SU-DHL-6 (cell line): ENCODE data around the gene EEFSEC.

ENCODE experiments used
- H2AFZ ChIP-seq: fragments of 200-600 bp; sonication (generic); 2 replicates; pipeline ENCODE4 v1.6.1; 2014; ENCODE audit warnings: low read depth, mild to moderate bottlenecking, moderate library complexity, mixed read lengths, antibody characterized with exemption, low read length; ENCODE audit not compliant: severe bottlenecking
- H3F3A ChIP-seq: fragments of 200-600 bp; shearing (Covaris generic); 2 replicates; pipeline ENCODE4 v1.6.0; 2016; ENCODE audit warnings: antibody characterized with exemption, mild to moderate bottlenecking; ENCODE audit not compliant: insufficient read depth
- H3K27ac ChIP-seq: fragments of 200-600 bp; sonication (generic); 2 replicates; pipeline ENCODE4 v1.5.1; 2016; ENCODE audit warnings: low read depth, mild to moderate bottlenecking, low read length, moderate library complexity, mixed read lengths
- H3K27me3 ChIP-seq: fragments of 200-600 bp; sonication (generic), shearing (Covaris generic); 2 replicates; pipeline ENCODE4 v1.6.0; 2014; ENCODE audit warnings: mild to moderate bottlenecking, low read length
- H3K36me3 ChIP-seq: fragments of 200-600 bp; sonication (generic); 2 replicates; pipeline ENCODE4 v1.6.1; 2014; ENCODE audit warnings: mild to moderate bottlenecking, low read length, mixed read lengths
- H3K4me2 ChIP-seq: fragments of 300-600, 200-600 bp; shearing (Covaris generic), sonication (generic); 2 replicates; pipeline ENCODE4 v1.6.0; 2014; ENCODE audit warnings: low read length, low read depth, mild to moderate bottlenecking; ENCODE audit not compliant: poor library complexity, severe bottlenecking
- H3K4me3 ChIP-seq: fragments of 200-600 bp; sonication (generic); 2 replicates; pipeline ENCODE4 v1.5.1; 2014; ENCODE audit warnings: antibody characterized with exemption, low read length, mild to moderate bottlenecking, mixed read lengths; ENCODE audit not compliant: insufficient read depth, poor library complexity, severe bottlenecking
- H3K79me2 ChIP-seq: fragments of 200-600 bp; sonication (generic); 2 replicates; pipeline ENCODE4 v1.6.1; 2014; ENCODE audit warnings: mild to moderate bottlenecking, low read length, moderate library complexity; ENCODE audit not compliant: insufficient read depth
- H3K9ac ChIP-seq: fragments of 200-600 bp; sonication (generic); 2 replicates; pipeline ENCODE4 v1.7.0; 2014; ENCODE audit warnings: mild to moderate bottlenecking, low read length
- H3K9me2 ChIP-seq: fragments of 200-600 bp; sonication (generic); replicated peaks from 2 replicates; pipeline ENCODE4 v1.6.1; 2014; ENCODE audit warnings: low read length; ENCODE audit not compliant: insufficient read depth
- H3K9me3 ChIP-seq: fragments of 200-600 bp; sonication (generic); 2 replicates; pipeline ENCODE4 v1.6.1; 2014; ENCODE audit warnings: low read length, mixed read lengths; ENCODE audit not compliant: insufficient read depth
- H4K20me1 ChIP-seq: fragments of 200-600 bp; sonication (generic); 2 replicates; pipeline ENCODE4 v1.6.1; 2014; ENCODE audit warnings: low read depth, mild to moderate bottlenecking, antibody characterized with exemption, low read length, moderate library complexity, mixed read lengths
- CTCF ChIP-seq: fragments of 200-600 bp; sonication (generic); IDR thresholded peaks from one replicate; pipeline ENCODE4 v1.5.1; 2017; ENCODE audit warnings: antibody characterized with exemption, mild to moderate bottlenecking, low read length, moderate library complexity; ENCODE audit not compliant: insufficient read depth, poor library complexity, severe bottlenecking
- EZH2phosphoT487 ChIP-seq: fragments of 200-600 bp; sonication (generic), shearing (Covaris generic); conservative IDR thresholded peaks from 2 replicates; pipeline ENCODE4 v1.6.1; 2018; ENCODE audit warnings: mild to moderate bottlenecking, antibody characterized with exemption, low read length, moderate library complexity, mixed read lengths

Gene EEFSEC

GRCh38 chr3:128312271-128312670, 159.0 kb downstream of the EEFSEC start:
- no peak overlapping the region for H3K9ac ChIP-seq
- no peaks in the 10 kb centered on the region for H3F3A ChIP-seq
- H2AFZ ChIP-seq: no peak overlapping the region
- H3K4me2 ChIP-seq: no peak overlapping the region
- H3K9me3 ChIP-seq: no peaks in the 10 kb centered on the region
- H3K9me2 ChIP-seq: no peaks in the 10 kb centered on the region
- H3K79me2 ChIP-seq: no peaks in the 10 kb centered on the region
- no peaks in the 10 kb centered on the region for H3K27me3 ChIP-seq
- no peaks in the 10 kb centered on the region for H3K36me3 ChIP-seq
- TF ChIP-seq CTCF: no peak
- no peak for TF ChIP-seq EZH2phosphoT487
- no peaks in the 10 kb centered on the region for H4K20me1 ChIP-seq
- H3K27ac ChIP-seq: no peak overlapping the region
- no peak overlapping the region for H3K4me3 ChIP-seq

- H3K4me3 ChIP-seq: no peak overlapping the region
- H2AFZ ChIP-seq: no peak overlapping the region
- no peaks in the 10 kb centered on the region for H3F3A ChIP-seq
- no peaks in the 10 kb centered on the region for H3K79me2 ChIP-seq
- no peaks in the 10 kb centered on the region for H3K9me2 ChIP-seq
- no peak overlapping the region for H3K27ac ChIP-seq
- H3K9ac ChIP-seq: no peak overlapping the region
- no peaks in the 10 kb centered on the region for H4K20me1 ChIP-seq
- H3K36me3 ChIP-seq: no peaks in the 10 kb centered on the region
- no peak for TF ChIP-seq CTCF
- no peak for TF ChIP-seq EZH2phosphoT487
- no peak overlapping the region for H3K4me2 ChIP-seq
- no peaks in the 10 kb centered on the region for H3K27me3 ChIP-seq
- H3K9me3 ChIP-seq: no peaks in the 10 kb centered on the region
These were observed 159.9 kb downstream of the EEFSEC start for GRCh38 chr3:128313071-128313725.

- H3K9ac ChIP-seq: no peak overlapping the region
- H4K20me1 ChIP-seq: no peaks in the 10 kb centered on the region
- H2AFZ ChIP-seq: no peak overlapping the region
- H3K27ac ChIP-seq: no peak overlapping the region
- H3K9me2 ChIP-seq: no peaks in the 10 kb centered on the region
- H3K27me3 ChIP-seq: no peaks in the 10 kb centered on the region
- H3K36me3 ChIP-seq: no peaks in the 10 kb centered on the region
- TF ChIP-seq CTCF: no peak
- no peak for TF ChIP-seq EZH2phosphoT487
- H3K4me2 ChIP-seq: no peak overlapping the region
- H3K9me3 ChIP-seq: no peaks in the 10 kb centered on the region
- H3K4me3 ChIP-seq: no peak overlapping the region
- H3K79me2 ChIP-seq: no peaks in the 10 kb centered on the region
- H3F3A ChIP-seq: no peaks in the 10 kb centered on the region
These were observed 160.7 kb downstream of the EEFSEC start for GRCh38 chr3:128313935-128314334.
